Nephron progenitor cell (in vitro differentiated cells): ENCODE measurements around the gene ADIPOR2.

Source experiments
- DNase-seq: peaks from one replicate; pipeline ENCODE4 v3.0.0; 2021
- H3K27ac Mint-ChIP-seq: 2 replicates; pipeline ENCODE4 v1.8.0; 2021; ENCODE audit warnings: mild to moderate bottlenecking, moderate library complexity, mixed read lengths
- H3K27me3 Mint-ChIP-seq: 2 replicates; pipeline ENCODE4 v1.8.0; 2021; ENCODE audit warnings: mild to moderate bottlenecking, low read depth, mixed read lengths; ENCODE audit not compliant: poor library complexity
- H3K36me3 Mint-ChIP-seq: 2 replicates; pipeline ENCODE4 v1.8.0; 2021; ENCODE audit warnings: low read depth, mixed read lengths
- H3K4me1 Mint-ChIP-seq: 2 replicates; pipeline ENCODE4 v1.8.0; 2021; ENCODE audit warnings: mixed read lengths
- H3K4me3 Mint-ChIP-seq: 2 replicates; pipeline ENCODE4 v1.8.0; 2021; ENCODE audit warnings: mild to moderate bottlenecking, moderate library complexity, mixed read lengths
- H3K9me3 Mint-ChIP-seq: 2 replicates; pipeline ENCODE4 v1.8.0; 2021; ENCODE audit warnings: mild to moderate bottlenecking, moderate library complexity, mixed read lengths
- CTCF ChIP-seq: fragments of 200-600 bp; sonication (generic); IDR thresholded peaks from 2 replicates; pipeline ENCODE4 v1.5.0; 2021; ENCODE audit warnings: antibody characterized with exemption

Gene ADIPOR2

DNA sequence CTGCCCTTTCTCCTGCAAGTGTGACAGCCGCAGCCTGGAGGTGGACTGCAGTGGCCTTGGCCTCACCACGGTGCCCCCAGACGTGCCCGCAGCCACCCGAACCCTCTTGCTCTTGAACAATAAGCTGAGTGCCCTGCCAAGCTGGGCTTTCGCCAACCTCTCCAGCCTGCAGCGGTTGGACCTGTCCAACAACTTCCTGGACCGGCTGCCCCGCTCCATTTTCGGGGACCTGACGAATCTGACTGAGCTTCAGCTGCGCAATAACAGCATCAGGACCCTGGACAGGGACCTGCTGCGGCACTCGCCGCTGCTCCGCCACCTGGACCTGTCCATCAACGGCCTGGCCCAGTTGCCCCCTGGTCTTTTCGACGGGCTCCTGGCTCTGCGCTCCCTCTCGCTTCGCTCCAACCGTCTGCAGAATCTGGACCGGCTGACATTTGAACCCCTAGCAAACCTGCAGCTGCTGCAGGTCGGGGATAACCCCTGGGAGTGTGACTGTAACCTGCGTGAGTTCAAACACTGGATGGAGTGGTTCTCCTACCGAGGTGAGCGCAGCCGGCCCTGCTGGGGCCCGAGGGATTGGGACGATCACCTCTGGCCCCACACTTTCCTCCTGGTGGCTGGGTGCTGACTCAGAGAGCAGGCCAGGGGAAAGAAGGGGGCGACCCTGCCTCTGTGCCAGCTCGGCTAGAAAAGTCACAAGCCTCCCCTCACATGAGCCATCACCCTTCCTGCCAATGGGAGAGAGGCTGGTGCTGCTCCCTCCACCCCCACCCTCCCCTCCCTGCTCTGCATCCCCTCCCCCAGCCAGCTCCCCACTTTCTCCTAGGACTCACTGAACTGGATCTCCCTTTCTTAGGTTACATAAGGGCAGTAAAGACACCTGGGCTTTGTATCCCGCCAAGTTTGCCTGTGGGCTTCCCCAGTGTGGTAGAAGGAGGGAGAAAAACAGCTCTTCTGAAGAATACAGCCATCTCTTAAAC lies 140.4 kb downstream of the ADIPOR2 start:
- no peak for TF ChIP-seq CTCF
- peaks cover 41% of the 10 kb centered on the region for H3K4me1 Mint-ChIP-seq
- no peak overlapping the region for H3K27ac Mint-ChIP-seq
- no peaks in the 10 kb centered on the region for H3K9me3 Mint-ChIP-seq
- no peak overlapping the region for H3K4me3 Mint-ChIP-seq
- peak; percentile 90 for DNase-seq
- peaks cover 86% of the 10 kb centered on the region for H3K27me3 Mint-ChIP-seq
- no peaks in the 10 kb centered on the region for H3K36me3 Mint-ChIP-seq

DNA sequence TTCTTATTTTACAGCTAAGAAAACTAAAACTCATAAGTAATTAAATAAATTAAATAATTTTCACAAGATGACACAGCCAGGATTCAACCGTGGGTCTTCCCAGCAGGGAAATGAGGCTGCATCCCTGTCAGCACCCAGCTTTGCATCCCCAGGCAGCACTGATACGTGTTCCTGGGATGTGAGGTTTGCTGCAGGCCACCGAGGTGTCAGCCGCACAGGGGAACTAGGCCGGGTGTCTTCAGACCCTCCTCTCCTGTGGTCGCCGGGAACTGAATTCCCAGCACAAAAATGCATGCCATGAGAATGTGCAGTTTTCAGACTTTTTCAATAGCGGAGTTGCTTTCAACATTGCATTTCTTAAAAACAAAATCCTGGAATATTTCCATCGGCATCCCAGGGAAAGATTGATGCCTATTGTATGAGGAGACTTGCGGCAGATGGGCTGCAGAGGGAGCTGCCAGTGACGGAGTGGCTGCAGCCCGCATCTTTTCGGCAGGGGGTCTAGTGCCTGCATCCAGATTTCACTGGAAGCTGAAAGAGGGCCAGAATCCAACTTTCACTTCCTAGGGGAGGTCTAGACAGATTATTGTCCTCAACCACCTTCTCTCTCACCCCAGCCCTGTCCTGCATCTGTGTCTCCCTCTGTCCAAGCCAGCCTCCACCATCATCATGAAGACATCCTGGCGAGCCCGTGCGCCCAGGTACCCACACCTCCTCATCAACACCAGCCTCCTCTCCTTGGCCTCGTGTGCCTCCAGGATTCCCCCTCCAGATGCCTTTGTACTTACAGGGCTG lies 142.1 kb downstream of the ADIPOR2 start:
- H3K9me3 Mint-ChIP-seq = no peaks in the 10 kb centered on the region
- DNase-seq = no peak
- no peak overlapping the region for H3K27ac Mint-ChIP-seq
- no peak overlapping the region for H3K4me3 Mint-ChIP-seq
- H3K27me3 Mint-ChIP-seq = peaks cover 77% of the 10 kb centered on the region
- peaks cover 51% of the 10 kb centered on the region for H3K4me1 Mint-ChIP-seq
- TF ChIP-seq CTCF = no peak
- H3K36me3 Mint-ChIP-seq = no peaks in the 10 kb centered on the region

- Mint-ChIP-seq H3K27me3 (peaks cover 74% of the 10 kb centered on the region), H3K36me3 (no peaks in the 10 kb centered on the region), H3K9me3 (no peaks in the 10 kb centered on the region)
These were observed 142.7 kb downstream of the ADIPOR2 start for GRCh38 chr12:1833596-1834028.

DNA sequence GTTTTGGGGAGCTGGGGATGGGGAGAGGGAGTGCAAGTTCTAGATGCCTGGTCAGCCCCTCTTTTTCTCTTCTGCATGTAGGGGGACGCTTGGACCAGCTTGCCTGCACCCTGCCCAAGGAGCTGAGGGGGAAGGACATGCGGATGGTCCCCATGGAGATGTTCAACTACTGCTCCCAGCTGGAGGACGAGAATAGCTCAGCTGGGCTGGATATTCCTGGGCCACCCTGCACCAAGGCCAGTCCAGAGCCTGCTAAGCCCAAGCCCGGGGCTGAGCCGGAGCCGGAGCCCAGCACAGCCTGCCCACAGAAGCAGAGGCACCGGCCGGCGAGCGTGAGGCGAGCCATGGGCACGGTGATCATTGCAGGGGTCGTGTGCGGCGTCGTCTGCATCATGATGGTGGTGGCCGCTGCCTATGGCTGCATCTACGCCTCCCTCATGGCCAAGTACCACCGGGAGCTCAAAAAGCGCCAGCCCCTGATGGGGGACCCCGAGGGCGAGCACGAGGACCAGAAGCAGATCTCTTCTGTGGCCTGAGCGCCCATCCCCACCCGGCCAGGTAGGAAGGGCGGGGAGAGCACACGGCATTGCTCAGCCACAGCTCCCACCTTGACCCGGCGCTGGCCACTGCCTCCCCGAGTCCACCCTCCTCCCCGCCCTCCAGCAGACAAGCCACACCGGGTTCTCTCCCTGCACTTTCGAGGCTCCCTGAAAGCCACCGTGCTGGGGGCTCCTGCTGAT lies 143.5 kb downstream of the ADIPOR2 start:
- Mint-ChIP-seq H3K9me3 (no peaks in the 10 kb centered on the region), H3K27ac (no peak overlapping the region), H3K36me3 (no peaks in the 10 kb centered on the region), H3K27me3 (peaks cover 68% of the 10 kb centered on the region), H3K4me1 (peaks cover 52% of the 10 kb centered on the region), H3K4me3 (no peak overlapping the region)
- no peak for TF ChIP-seq CTCF
- DNase-seq = no peak

More at GRCh38 chr12:1833596-1834028, 142.7 kb downstream of the ADIPOR2 start:
- Mint-ChIP-seq H3K27ac (no peak overlapping the region), H3K4me3 (no peak overlapping the region), H3K4me1 (peaks cover 52% of the 10 kb centered on the region)
- no peak for TF ChIP-seq CTCF
- no peak for DNase-seq

DNA sequence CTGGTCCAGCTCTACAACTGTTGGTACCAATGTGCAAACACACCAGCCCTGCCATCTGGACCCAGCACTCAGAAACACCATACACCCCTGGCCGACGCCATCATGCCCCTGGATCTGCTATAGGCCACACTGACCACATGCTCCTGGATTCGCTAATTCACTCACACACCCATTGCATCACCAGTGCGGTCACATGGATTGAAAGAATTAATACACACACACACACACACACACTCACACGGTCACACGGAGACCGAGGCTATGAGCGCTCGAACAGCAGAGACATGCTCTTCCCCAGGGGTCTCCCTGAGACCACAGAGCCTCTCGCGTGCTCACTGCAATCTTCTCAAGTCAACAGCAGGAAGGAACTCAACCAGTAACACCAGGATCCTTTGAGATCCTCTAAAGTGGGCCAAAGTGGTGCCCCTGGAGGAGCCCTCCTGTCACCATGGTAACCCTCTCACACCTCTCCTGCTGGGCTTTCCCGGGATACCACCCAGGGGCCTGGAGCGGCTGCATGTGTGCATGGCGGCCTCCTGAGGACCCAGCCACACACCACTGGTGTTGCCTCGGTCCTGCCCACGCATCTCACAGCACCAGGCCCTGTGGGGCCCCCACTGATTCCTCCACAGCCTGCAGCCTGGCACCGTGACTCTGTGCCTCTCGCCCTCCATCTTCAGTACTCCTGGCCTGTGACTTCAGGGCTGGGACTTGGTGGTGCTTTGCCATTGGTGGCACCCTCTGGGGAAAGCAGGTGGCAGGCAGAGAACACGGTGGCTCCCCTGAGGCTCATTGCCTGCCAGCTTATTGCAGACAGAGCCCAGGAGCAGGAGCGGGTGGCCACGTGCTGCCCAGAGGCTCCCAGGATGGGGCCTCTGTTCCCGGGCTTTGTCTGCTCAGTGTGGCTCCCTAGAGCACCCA lies 144.6 kb downstream of the ADIPOR2 start:
- TF ChIP-seq CTCF = no peak
- Mint-ChIP-seq H3K36me3 (no peaks in the 10 kb centered on the region), H3K4me1 (peaks cover 63% of the 10 kb centered on the region), H3K9me3 (no peaks in the 10 kb centered on the region), H3K27me3 (peaks cover 61% of the 10 kb centered on the region), H3K27ac (no peak overlapping the region), H3K4me3 (no peak overlapping the region)
- no peak for DNase-seq
